Endothelial cell (in vitro differentiated cells): ENCODE data around the gene ST3GAL4. TPM values are rescaled to one million over a fixed set of nuclear protein-coding genes. Genes with fewer than 3 reads are reported as not detected.
"Not testable (repeated sequence)": the region's sequence is repeated elsewhere in the genome, so short reads cannot be mapped to it uniquely, and the experiment has no call there.

ENCODE experiments used
- DNase-seq: peaks from one replicate; pipeline ENCODE4 v3.0.0; 2021; ENCODE audit warnings: low spot score
- H3K27ac Mint-ChIP-seq: one replicate; pipeline ENCODE4 v1.8.0; 2021; ENCODE audit warnings: mixed read lengths, inconsistent platforms; ENCODE audit not compliant: unreplicated experiment
- H3K27me3 Mint-ChIP-seq: one replicate; pipeline ENCODE4 v1.8.0; 2021; ENCODE audit warnings: mild to moderate bottlenecking, moderate library complexity, mixed read lengths, inconsistent platforms; ENCODE audit not compliant: unreplicated experiment
- H3K36me3 Mint-ChIP-seq: one replicate; pipeline ENCODE4 v1.8.0; 2021; ENCODE audit warnings: mild to moderate bottlenecking, low read depth, mixed read lengths, inconsistent platforms; ENCODE audit not compliant: unreplicated experiment
- H3K4me1 Mint-ChIP-seq: one replicate; pipeline ENCODE4 v1.8.0; 2021; ENCODE audit warnings: mild to moderate bottlenecking, mixed read lengths, inconsistent platforms; ENCODE audit not compliant: unreplicated experiment
- H3K4me3 Mint-ChIP-seq: one replicate; pipeline ENCODE4 v1.8.0; 2021; ENCODE audit warnings: mild to moderate bottlenecking, mixed read lengths, inconsistent platforms; ENCODE audit not compliant: unreplicated experiment
- H3K9me3 Mint-ChIP-seq: one replicate; pipeline ENCODE4 v1.8.0; 2021; ENCODE audit warnings: mixed read lengths, inconsistent platforms; ENCODE audit not compliant: unreplicated experiment
- CTCF ChIP-seq: fragments of 200-600 bp; sonication (generic); IDR thresholded peaks from one replicate; pipeline ENCODE4 v1.5.0; 2021; ENCODE audit warnings: antibody characterized with exemption; ENCODE audit not compliant: unreplicated experiment
- total RNA-seq: library from RNA; stranded (reverse); fragmentation: NEBNext Ultra II Directional; extraction: Animal tissue kit (Norgen Biotek cat#: 25700); gene quantifications from one replicate; pipeline ENCODE4 v1.2.1, GENCODE V29; 2021; ENCODE audit not compliant: unreplicated experiment

ST3GAL4 gene
- total RNA-seq, 1 donor from 2014 or later = 25.9 TPM

GRCh38 chr11:126394036-126394435 lies 38.5 kb downstream of the ST3GAL4 start:
- Mint-ChIP-seq H3K4me3 (no peak overlapping the region), H3K27me3 (peaks cover 9% of the 10 kb centered on the region), H3K4me1 (peaks cover 21% of the 10 kb centered on the region), H3K27ac (no peak overlapping the region), H3K36me3 (peaks cover 2% of the 10 kb centered on the region), H3K9me3 (no peaks in the 10 kb centered on the region)
- TF ChIP-seq CTCF = no peak
- DNase-seq = no peak

GRCh38 chr11:126394634-126395072 lies 39.2 kb downstream of the ST3GAL4 start:
- not testable (repeated sequence) for H3K36me3 Mint-ChIP-seq, H3K4me3 Mint-ChIP-seq, H3K27me3 Mint-ChIP-seq, DNase-seq, H3K9me3 Mint-ChIP-seq, H3K27ac Mint-ChIP-seq
- H3K4me1 Mint-ChIP-seq = peaks cover 21% of the 10 kb centered on the region

- H3K4me1 Mint-ChIP-seq = peaks cover 20% of the 10 kb centered on the region
- H3K27ac Mint-ChIP-seq, DNase-seq, H3K9me3 Mint-ChIP-seq, H3K4me3 Mint-ChIP-seq, H3K36me3 Mint-ChIP-seq, H3K27me3 Mint-ChIP-seq: not testable (repeated sequence)
Measured at GRCh38 chr11:126395784-126396183, 40.3 kb downstream of the ST3GAL4 start.

GRCh38 chr11:126396266-126396665 lies 40.8 kb downstream of the ST3GAL4 start:
- not testable (repeated sequence) for H3K27me3 Mint-ChIP-seq, H3K27ac Mint-ChIP-seq, DNase-seq, H3K9me3 Mint-ChIP-seq, H3K4me3 Mint-ChIP-seq, H3K36me3 Mint-ChIP-seq
- H3K4me1 Mint-ChIP-seq = peaks cover 15% of the 10 kb centered on the region

- no peak for TF ChIP-seq CTCF
- no peak overlapping the region for H3K4me3 Mint-ChIP-seq
- H3K4me1 Mint-ChIP-seq = peaks cover 8% of the 10 kb centered on the region
- peaks cover 3% of the 10 kb centered on the region for H3K36me3 Mint-ChIP-seq
- no peak for DNase-seq
- H3K9me3 Mint-ChIP-seq = no peaks in the 10 kb centered on the region
- no peak overlapping the region for H3K27ac Mint-ChIP-seq
- H3K27me3 Mint-ChIP-seq = peaks cover 7% of the 10 kb centered on the region
Measured at GRCh38 chr11:126396965-126397364, 41.5 kb downstream of the ST3GAL4 start.

- Mint-ChIP-seq H3K9me3 (no peaks in the 10 kb centered on the region), H3K4me3 (no peak overlapping the region), H3K27me3 (peaks cover 7% of the 10 kb centered on the region), H3K27ac (no peak overlapping the region), H3K36me3 (peaks cover 3% of the 10 kb centered on the region), H3K4me1 (no peaks in the 10 kb centered on the region)
- no peak for TF ChIP-seq CTCF
- DNase-seq = no peak
Measured at GRCh38 chr11:126398296-126398695, 42.8 kb downstream of the ST3GAL4 start.

- Mint-ChIP-seq H3K4me1 (no peaks in the 10 kb centered on the region), H3K36me3 (peaks cover 3% of the 10 kb centered on the region), H3K27me3 (peaks cover 7% of the 10 kb centered on the region), H3K9me3 (no peaks in the 10 kb centered on the region), H3K4me3 (no peak overlapping the region), H3K27ac (no peak overlapping the region)
- DNase-seq = no peak
- TF ChIP-seq CTCF = no peak
Measured at GRCh38 chr11:126398721-126399120, 43.2 kb downstream of the ST3GAL4 start.
